ELR (cell line): ENCODE data around the gene OR10K1.
"Not testable (repeated sequence)": the region's sequence is repeated elsewhere in the genome, so short reads cannot be mapped to it uniquely, and the experiment has no call there.

ENCODE experiments used
- DNase-seq: peaks from one replicate; pipeline ENCODE4 v3.0.0-alpha.2; 2015; ENCODE audit warnings: low read depth

Gene OR10K1, protein sequence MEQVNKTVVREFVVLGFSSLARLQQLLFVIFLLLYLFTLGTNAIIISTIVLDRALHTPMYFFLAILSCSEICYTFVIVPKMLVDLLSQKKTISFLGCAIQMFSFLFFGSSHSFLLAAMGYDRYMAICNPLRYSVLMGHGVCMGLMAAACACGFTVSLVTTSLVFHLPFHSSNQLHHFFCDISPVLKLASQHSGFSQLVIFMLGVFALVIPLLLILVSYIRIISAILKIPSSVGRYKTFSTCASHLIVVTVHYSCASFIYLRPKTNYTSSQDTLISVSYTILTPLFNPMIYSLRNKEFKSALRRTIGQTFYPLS

DNA sequence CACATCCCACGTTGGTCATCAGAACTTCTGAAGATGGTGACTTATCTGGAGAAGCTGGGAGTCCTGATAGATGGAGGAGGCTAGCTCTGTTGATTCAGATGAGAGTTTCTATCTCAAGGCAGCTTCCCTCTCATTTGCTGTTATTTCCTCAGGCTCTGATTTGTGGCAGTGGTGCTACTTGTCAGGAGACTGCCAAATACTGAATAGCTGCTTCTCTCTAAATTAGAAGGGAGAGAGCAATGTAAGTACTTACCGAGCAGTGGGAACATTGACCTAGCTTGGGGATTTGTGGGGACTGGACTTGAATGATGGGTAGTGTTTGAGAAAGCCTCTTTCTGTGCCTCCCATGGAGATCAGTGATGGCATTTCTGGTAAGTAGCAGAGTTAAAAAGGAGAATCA, at the start of gene OR10K1:
TSS of gene OR10K1 (plus strand) at position 301 of the 400 bp plus-strand sequence. CDS start 3,728 bp downstream, outside the sequence.
- DNase-seq, result no peak

DNA sequence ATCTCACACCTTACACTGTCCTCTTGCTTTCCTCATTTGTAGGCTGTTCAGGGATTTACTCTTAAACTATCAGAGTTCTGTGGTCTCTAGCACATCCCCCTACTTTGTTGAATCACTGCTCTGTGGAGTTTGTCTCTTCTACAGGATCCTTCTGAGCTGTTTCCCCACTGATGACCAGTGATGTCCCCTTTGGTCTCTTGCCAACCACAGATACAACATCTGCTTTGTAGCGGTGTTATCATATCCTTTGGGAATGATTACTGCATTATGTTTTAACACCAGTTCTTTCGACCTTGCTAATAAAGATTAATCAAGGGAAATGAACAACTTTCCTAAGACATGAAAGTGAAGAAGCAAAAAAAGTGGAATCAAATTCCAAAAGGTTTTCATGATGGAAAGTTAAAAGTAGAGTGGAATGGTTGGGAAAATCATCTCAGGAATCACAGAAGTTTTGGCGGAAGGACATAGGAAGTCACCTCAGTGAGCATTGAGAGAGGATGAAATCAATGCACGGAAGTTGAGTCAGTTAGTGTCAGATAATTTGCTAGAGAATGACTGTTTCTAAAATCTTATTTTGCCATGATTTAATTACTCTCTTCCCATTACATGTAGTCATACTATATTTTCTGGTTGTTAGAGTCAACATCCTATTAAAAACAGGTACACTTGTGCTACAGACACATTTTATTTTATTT, 46.8 kb upstream of the OR10K1 start:
- no peak for DNase-seq

DNA sequence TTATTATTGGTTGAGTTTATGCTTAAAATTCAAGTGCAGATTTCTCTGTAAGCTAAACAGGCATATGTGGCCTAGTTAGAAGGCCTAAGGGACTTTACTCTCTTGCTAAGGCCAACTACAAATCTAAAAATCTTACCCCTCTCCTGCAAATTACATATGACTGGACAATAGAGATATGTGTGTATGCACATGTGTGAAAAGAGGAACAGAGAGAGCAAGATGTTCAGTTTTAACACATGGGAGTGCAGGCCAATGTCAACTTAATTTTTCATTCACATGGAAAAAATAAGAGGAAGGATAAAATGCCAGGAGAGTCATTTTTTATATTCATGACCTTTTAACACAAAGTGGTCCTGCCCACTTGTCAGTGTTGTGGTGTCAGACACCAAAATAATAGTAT, 44.0 kb upstream of the OR10K1 start:
- DNase-seq, result no peak

DNA sequence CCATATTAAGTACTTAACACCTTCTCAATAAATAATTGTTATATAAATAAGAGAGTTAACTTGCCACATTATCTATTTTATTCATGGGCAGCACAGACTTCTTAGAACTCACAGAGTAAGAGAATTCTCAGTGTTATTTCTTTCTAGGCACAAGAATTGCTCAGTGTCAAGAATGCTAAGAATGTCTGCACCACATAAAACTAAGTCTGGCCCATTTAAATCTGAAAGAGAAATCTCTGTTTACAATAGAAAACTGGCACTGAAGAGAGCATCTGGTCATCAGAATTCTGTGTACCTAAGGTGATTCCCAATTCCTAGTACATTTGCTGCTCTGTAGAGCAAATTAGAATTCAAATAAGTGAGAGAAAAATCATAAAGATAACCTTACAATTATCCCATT, 39.4 kb upstream of the OR10K1 start:
- no peak for DNase-seq

DNA sequence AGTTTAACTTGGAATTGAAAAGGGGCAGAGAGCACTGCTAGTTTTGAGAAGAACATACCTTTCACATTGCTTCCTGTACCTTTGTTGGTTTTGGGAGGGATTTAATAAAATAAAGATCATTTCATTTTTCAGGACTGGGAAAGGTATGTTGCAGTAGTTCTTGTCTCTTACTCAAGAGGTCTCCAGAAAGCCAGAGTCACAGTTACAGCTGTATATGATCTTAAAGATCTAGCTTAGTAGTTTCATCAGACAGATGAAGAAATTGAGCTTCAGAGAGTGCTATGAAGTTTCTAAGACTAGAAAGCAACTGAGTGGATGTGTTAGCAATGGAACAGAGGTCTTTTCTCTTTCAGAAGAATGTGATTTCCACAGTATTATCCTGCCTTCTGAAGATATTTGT, 36.6 kb upstream of the OR10K1 start:
- DNase-seq, result no peak

DNA sequence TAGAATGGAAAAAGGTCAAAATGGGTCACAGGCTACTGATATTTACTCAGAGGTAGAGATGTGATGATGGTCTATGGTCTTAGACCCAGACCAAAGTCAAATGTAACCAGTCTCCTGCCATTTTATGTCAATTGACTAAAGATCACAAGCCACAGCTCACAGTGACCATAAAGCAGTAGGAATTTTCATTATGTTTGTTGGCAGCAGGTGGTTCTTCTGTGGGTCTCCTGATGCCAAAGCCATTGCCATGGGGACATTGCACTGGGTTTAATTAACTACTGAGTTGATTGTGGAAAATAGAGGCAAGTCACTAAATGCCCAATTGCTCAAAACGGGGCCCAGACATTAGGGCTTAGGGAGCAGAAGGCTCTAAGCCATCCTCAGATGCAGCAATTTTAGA, 35.5 kb upstream of the OR10K1 start, which contains the start of gene OR10K2:
TSS of gene OR10K2 (minus strand) at position 101 of the 400 bp plus-strand sequence. CDS start 5,371 bp downstream, outside the sequence.
- no peak for DNase-seq

DNA sequence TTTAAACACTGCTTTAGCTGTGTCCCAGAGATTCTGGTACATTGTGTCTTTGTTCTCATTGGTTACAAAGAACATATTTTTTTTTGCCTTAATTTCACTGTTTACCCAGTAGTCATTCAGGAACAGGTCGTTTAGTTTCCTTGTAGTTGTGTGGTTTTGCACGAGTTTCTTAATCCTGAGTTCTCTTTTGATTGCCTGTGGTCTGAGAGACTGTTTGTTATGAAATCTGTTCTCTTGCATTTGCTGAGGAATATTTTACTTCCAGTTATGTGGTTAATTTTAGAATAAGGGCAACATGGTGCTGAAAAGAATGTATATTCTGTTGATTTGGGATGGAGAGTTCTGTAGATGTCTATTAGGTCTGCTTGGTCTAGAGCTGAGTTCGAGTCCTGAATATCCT, 31.5 kb upstream of the OR10K1 start:
- not testable (repeated sequence) for DNase-seq

DNA sequence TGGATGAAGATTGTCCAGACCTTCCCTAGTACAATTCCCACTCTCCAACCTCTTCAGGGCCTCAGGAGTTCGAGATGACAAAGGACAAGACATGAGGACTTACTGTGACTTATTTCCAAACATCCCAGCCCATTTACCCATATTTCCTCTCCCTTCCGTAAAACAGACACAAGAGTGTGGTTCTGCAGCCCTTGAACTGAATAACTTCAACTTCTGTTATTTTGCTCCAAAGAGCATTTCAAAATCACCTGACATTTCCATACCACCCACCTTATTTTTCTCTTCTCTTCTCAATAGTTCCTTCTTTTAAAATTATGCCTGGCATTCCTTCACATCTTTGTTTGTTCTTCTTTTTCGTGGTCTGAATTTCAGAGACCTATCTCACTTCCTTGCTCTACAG, 26.9 kb upstream of the OR10K1 start:
- DNase-seq, result no peak

DNA sequence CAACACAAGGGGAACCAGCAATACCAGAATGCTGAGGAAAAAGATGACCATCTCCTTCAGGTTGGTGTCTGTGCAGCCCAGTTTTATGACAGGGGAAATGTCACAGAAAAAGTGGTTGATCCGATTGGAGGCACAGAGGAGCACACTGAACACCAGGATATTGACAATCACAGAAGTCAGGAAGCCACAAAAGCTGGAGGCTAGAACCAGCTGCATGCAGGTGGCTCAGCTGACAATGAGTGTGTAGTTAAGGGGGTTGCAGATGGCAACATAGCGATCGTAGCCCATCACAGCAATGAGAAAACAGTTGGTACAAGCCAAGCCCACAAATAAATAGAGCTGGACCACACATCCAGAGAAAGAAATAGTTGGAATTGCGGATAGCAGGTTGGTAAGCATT, 16.3 kb upstream of the OR10K1 start:
- no peak for DNase-seq

DNA sequence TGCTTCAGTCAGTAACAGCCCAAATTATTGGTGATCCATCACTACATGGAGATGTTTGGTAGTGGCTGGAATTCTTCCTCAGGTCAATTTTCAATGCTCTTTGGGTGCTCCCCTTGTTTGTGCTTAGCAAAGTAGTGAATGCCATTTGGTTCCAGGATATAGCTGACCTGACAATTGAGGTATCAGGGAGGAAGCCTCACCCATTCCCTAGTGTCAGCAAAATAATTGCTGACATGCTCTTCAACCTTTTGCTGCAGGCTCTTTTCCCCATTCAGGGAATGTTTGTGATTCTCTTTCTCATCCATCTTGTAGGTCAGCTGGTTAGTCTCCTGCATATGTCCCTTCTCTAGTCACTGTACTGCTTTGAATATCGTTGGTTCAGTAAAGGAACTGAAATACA, 7.1 kb upstream of the OR10K1 start:
- no peak for DNase-seq

DNA sequence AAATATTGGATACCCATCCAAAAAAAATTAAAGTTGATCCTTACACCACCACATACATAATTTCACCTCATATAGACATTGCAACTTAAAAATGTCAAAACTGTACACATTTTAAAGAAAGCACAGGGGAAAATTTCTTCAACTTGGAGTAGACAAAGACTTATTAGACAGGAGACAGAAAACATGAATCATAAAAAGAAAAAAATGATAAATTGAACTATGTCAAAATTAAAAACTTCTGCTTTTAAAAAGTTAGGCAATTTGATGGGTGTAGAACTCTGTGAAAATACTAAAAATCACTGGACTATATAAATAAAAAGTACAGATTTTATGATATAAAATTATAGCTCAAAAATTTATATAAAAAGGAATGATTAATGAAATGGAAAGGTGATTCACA, 4.4 kb upstream of the OR10K1 start:
- DNase-seq, result no peak

DNA sequence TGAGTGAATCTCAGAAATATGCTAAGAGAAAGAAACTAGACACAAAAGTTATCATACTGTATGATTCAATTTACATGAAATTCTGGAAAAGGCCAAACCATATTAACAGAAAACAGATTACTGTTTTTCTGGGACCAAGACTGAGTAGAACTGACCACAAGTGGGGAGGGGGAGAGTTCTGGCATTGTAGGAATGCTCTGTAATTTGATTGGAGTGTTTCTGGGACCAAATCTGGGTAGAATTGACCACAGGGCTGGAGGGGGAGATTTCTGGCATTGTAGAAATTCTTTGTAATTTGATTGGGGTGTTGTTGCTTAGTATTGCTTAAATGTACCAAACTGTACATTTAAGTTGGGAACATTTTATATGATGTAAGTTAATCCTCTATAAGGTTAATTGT, 3.4 kb upstream of the OR10K1 start:
- no peak for DNase-seq

DNA sequence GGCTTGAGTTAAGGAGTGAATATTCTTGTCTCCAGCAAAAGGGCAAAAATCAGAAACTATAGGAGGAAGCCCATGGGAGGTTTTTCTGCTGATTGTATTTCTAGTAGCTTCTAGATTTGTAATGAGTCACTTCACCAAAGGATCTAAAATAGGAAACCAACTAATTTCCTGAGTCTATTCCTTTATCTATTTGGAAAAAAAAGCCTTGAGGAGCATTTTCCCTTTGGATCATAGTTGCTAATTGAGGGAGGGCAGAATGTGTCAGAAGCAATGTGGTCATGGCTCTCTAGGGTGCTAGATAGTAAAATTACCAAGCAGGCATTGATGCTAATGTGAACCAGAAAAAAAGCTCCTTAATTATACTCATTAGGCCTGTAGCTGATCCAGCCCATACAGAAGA, 10.3 kb downstream of the OR10K1 start, which contains the start of gene OR10R2:
TSS of gene OR10R2 (plus strand) at position 301 of the 400 bp plus-strand sequence. CDS start 106 bp downstream, outside the sequence.
- DNase-seq, result no peak

DNA sequence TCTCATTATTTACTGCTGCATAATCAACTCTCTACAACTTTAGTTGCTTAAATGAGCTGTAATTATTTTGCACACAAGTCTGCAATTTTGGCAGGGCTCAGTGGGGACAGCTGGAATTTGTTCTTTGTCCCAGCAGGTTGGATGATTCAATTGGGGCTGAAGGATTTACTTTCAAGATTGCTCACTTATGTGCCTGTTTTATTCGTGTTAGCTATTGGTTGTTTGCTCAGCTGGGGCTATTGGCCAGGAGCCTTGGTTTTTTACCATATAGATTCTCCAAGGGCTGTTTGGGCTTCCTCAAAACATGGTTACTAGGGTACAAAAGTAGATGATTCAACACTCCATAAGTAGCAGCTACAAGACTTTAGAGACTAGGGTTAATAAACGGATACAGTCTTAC, 23.8 kb downstream of the OR10K1 start:
- DNase-seq, result no peak

DNA sequence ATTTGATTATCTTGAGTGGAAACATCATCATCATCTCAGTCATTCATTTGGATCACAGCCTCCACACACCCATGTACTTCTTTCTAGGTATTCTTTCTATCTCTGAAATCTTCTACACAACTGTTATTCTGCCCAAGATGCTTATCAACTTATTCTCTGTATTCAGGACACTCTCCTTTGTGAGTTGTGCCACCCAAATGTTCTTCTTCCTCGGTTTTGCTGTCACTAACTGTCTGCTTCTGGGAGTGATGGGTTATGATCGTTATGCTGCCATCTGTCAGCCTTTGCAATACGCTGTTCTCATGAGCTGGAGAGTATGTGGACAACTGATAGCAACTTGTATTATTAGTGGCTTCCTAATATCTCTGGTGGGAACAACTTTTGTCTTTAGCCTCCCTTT, 29.7 kb downstream of the OR10K1 start:
- no peak for DNase-seq

DNA sequence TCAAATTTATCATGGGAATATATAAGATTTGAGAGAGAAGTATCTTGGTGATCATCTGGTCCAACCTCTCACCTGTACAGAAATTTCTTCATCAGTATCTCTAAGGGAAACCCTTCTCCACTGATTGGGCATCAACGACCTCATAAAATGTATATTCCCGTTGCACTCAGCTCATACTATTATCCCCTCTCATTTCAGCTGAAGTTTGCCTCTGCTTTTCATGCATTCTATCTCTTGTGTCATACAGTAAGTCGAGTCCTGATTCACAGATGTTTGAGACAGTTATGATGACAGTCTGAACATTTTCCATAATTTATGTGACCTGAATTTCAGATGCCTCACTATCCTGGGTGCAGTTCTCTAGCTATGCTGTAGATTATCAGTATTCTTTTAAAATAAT, 31.4 kb downstream of the OR10K1 start:
- no peak for DNase-seq

DNA sequence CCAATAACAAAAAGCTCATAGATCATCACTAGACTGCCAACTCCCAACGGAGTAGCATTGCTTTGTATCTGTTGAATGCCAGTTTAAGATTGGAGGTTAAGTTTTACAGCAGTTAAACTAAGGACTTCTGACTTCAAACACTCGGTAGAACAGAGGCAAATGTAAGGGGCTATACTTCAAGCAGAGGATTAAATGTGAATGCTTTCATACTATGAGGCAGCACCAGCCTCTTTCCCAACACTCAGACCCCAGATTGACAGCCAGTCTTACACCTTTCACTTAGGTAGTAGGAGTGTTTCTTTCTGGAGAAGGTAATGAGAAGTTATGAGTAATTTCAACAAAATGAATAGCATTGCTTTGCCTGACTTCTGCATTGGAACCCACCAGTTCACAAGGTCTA, 33.2 kb downstream of the OR10K1 start:
- no peak for DNase-seq

DNA sequence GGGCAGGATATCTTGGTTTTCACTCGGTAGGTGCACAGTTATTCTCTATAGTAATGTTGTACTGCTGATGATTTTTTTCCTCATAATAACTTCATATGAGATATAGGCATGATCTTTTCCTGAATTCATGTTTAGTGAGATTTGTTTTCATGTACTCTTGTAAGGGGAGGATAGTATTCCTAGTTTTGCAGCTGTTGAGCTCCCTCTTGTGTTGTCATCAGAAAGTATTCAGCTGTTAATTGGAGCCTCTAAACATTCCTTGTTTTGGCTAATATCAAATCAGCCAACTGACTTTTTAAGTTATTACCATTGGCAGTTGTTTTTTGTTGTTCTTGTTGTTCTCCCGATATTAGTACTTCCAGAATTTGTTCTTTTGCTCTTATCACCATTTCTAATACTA, 34.7 kb downstream of the OR10K1 start:
- peak; percentile 15 for DNase-seq

DNA sequence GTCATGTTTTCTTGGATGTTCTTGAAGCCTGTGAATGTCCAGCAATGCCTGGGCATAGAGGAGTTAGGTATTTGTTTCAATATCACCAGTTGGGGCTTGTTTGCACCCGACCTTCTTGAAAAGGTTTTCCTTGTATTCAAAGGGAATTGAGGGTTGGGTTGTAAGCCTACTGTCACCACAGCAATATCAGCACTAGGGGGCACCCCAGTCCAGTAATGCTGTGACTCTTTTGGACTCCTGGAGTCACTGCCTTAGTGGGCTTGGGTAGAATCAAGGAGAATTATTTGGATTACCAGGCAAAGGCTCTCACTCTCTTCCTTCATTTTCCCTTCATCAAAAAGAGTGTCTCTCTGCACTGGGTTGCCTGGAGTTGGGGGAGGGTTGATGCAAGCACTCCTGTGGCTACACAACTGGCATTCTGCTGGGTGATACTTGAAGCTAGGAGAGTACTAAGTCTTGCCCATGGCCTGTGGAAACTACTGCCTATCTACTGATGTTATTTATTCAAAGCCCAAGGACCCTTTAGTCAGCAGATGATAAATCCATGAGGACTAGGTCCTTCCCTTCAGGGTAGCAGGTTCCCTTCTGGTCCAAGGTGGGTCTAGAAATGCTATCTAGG, 44.8 kb downstream of the OR10K1 start:
- DNase-seq, result peak; percentile 42

DNA sequence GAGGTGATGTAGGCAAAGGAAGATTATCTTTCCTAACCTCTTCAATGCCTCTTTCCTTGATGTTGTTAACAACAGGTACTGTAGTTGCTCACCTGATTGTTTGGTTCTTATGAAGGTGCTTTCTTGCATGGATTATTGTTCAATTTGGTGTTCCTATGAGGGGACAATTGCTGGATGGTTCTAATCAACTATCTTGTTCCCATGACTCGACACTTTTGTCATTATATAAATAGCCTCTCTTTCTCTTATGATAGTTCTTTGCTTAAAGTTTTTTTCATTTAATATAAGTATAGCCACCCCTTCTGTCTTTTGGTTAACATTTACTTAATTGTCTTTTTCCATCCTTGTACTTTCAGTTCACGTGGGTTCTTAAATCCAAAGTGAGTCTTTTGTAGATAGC, 45.9 kb downstream of the OR10K1 start:
- no peak for DNase-seq

DNA sequence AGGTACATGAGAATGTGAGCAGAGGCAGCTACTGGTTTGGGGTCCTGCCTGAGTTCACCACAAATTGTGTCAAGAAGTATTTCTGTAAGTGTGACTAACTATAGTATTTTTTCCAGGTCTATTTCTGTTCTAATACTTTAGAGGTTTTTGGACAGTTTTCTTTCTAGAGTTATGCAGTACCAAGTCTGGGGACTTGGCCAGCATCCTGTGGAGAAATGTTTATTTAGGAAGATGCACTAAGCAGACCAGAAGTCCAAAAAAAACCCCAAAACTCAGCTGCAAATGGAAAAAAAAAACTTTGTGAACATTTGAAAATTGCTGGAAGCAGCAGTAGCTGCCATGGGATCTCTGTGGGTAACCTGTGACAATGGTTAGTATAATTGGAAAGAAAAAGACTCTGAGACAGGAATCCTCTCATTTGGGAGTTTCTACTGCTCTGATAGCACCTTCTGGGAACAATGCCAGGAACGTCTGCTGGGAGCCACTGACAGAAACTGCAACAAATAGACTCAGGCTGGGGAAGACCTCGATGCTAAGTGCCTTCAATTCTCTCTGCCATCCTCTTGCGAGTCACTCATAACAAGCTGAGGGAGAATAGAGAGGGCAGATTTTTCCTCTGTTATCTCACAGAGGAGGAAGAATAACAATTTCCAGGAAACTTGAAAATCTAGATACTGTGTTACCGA, 48.0 kb downstream of the OR10K1 start:
- no peak for DNase-seq

DNA sequence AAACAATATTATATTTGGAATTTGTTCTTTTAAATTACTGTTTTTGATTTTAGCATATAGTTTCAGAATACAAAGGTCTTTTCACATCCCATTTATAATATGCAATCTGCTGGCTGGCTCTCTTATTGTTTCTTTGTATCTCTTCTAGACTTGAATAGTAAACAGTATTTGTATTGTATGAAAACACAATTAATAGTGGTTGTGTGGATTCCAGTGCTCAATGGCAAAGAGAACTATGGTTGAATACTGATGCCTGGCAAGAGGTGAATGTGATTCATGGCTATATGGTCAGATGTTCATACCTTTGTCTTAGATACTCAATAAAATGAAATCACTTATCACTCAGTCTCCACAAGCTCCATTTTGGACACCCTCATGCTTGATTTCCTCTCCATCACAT, 55.3 kb downstream of the OR10K1 start:
- DNase-seq, result no peak
